Inflammatory macrophage (primary cell): ENCODE results near the gene SPRN.
"Not testable (repeated sequence)": the region's sequence is repeated elsewhere in the genome, so short reads cannot be mapped to it uniquely, and the experiment has no call there.

Experiments
- DNase-seq, 2 donors: peaks; one replicate each; pipeline ENCODE4 v3.0.0-alpha.2; 2020 to 2022

SPRN gene

GRCh38 chr10:133456041-133456951 lies 31.9 kb upstream of the SPRN start:
- DNase-seq: no peak

- no peak for DNase-seq
Observed at GRCh38 chr10:133455611-133456031, 31.2 kb upstream of the SPRN start.

- no peak for DNase-seq
Observed at GRCh38 chr10:133455196-133455595, 30.8 kb upstream of the SPRN start.

- DNase-seq: no peak
Observed at GRCh38 chr10:133454204-133454893, 29.9 kb upstream of the SPRN start.

- no peak for DNase-seq
Observed at GRCh38 chr10:133453516-133454203, 29.2 kb upstream of the SPRN start, which contains the start of gene SCART1. SCART1 (plus strand) TSS chr10:133453945; CDS start chr10:133453998, 53 bp downstream.

- DNase-seq: no peak
Observed at GRCh38 chr10:133452453-133452852, 28.0 kb upstream of the SPRN start.

GRCh38 chr10:133451346-133451745 lies 26.9 kb upstream of the SPRN start:
- DNase-seq: no peak

- no peak for DNase-seq
Observed at GRCh38 chr10:133448120-133448519, 23.7 kb upstream of the SPRN start.

GRCh38 chr10:133446979-133447378 lies 22.6 kb upstream of the SPRN start:
- DNase-seq: no peak

GRCh38 chr10:133445751-133446708 lies 21.6 kb upstream of the SPRN start:
- no peak for DNase-seq

GRCh38 chr10:133445268-133445732 lies 20.9 kb upstream of the SPRN start:
- DNase-seq: no peak

GRCh38 chr10:133444342-133445267 lies 20.2 kb upstream of the SPRN start:
- no peak for DNase-seq

- no peak for DNase-seq
Observed at GRCh38 chr10:133442967-133443924, 18.8 kb upstream of the SPRN start.

- no peak for DNase-seq
Observed at GRCh38 chr10:133442191-133442966, 18.0 kb upstream of the SPRN start.

- DNase-seq: no peak
Observed at GRCh38 chr10:133441780-133442179, 17.4 kb upstream of the SPRN start.

- DNase-seq: not testable (repeated sequence)
Observed at GRCh38 chr10:133441356-133441755, 16.9 kb upstream of the SPRN start.

GRCh38 chr10:133440633-133441285 lies 16.3 kb upstream of the SPRN start:
- no peak for DNase-seq
